NCI-H1694 (cell line): ENCODE measurements around the gene MEAK7.
"Not testable (repeated sequence)": the region's sequence is repeated elsewhere in the genome, so short reads cannot be mapped to it uniquely, and the experiment has no call there.

Experiments used
- DNase-seq: peaks from one replicate; lab custom pipeline; 2025; lab: John Stamatoyannopoulos, UW

Gene MEAK7

DNA sequence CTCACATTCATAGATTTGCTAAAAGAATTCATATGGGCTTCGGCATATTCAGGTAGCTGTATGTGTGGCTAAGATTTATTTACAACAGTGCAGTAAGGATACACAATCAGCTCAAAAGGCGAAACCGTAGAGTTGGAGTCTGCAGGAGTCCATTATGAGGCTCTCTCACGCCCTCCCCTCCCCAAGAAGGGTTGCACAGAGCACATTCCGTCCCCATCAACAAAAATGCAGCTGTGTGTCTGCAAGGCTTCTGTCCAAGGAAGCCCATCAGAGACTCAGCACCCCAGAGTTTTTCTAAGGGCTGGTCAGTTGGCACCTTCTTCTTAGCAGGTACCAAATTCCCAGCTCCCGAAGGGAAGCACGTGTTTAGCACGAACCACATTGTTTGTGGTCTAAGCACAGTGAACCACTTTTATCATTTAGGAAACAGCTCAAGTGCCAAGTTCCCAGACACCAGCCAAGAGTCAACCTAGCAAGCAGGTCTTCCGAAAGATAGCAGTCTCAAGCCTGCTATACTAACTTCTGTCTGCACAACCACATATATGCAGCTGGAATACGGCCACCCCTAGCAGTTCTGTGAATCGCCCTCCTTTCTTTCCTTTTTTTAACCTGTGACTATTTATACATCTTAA lies 28.5 kb upstream of the MEAK7 start:
- DNase-seq = no peak

DNA sequence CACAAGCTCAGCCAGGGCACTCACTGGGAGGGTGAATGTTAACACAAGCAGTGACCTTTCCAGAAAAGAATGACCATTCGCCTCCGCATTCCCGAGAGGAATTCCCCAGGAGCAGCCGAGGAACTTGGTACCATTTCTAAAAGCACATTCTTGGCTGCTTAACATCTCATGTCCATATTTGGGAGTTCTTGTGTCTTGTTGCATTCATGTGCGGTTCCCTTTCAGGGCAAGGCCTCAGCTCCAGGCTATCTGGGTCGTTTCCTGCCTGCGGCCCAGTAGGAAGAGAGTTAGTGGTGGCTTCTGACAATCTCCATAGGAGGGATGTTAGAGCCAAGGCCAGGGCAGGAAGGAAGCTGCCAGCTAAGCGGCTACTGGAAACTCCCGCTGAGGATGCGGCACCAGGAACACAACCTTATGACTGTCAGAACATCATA lies 27.8 kb upstream of the MEAK7 start:
- no peak for DNase-seq

DNA sequence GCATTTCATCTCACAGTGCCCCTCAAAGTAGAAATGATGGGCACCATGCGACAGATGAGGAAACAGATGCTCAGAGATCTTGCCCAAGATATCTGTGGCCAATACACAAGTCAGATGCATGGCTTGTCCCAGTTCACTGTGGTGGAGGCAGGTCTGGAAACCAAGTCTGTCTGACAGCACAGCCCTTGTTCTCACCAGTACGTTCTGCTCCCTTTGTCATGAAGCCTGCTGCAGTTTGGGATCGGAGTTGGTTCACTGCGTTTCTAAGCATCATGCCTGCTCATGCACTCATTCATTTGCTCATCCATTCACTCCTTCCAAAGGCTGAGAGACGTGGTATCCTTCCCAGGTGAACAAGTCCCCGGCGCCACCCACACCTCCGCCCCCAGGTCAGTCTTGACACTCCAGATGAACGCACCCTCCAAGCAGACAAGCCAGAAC lies 27.2 kb upstream of the MEAK7 start:
- peak; percentile 15 for DNase-seq

DNA sequence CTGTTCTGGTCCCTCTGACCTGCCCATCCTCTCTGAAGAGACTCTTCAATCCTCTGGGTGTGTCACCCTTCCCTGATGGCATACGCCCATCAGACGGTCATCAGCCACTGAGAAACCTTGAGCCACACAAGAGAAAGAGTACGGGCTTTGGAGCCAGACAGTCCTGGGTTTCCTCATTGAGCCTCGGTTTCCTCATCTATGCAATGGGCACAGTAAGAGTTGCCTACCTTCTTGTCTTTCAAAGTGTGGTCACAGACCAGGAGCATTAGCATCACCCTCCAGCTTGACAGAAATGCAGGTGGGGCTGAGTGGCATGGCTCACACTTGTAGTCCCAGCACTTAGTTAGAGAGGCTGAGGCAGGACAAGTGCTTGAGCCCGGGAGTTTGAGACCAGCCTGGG lies 26.1 kb upstream of the MEAK7 start:
- no peak for DNase-seq

DNA sequence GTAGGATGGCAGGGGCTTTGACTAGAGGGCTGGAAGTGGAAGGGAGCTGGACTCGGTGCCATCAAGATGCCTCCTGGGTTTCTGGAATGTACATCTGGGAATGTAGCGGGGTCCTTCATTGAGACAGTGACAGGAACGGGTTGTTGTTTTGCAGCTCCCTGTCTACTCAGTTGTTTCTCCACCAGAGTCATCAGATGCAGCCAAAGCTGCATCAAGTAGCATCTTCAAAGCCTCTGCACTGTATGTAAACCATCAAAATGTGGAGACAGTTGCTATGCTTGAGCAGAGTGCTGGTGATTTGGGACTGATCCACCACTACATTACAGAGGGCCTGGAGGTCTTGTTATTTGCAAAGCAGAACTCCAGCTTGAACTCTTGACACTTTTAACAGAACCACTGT lies 25.1 kb upstream of the MEAK7 start:
- DNase-seq = no peak

DNA sequence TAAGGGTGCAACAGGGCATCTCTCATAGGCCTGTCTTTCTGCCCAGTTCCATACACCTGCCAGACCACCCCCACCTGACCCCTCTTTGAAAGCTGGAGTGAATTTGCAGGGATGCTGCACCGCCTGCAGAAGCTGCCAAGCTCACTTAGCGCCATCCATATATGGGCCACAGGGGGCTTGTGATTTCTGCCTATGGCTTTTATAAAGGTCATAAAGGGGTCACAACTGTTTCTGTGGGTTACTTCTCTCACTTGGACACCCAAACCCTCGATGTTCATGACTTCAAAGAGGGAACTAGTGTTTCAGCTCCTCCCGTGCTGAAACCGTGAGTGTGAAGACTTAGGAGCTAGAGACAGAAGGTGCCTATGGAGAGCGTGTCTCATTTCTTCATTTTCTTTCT lies 23.9 kb upstream of the MEAK7 start:
- DNase-seq = no peak

DNA sequence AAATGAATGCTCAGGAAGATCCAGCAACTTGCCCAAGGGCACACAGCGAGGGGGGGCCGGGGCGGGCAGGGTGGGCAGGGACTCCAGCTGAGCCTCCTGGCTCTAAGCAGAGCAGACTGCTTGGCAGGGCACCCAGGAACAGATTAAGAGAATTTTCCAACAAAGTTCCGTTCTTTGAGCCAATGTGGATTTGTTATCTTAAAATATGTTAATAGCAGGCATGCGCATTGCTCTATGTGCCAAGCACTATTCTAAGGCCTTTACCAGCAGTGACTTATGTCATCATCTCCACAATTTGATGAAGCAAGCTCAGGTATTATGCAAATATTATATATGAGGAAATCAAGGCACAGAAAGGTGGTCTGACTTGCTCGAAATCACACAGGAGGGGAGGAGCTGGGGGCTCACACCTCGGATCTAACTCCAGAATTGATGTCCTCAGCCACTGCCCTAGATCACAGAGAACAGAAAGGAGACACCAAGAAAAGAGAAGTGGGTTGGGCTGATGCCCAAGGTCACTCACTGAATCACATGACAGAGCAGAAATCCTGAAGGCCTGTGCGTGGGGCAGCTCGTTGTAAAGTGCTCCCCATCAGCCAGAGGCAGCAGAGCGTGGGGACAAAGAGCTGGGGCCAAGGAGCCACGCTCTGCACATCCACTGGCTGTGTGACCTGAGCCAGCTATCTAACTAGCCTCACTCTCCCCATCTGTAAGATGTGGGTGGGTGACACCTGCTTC lies 23.2 kb upstream of the MEAK7 start:
- DNase-seq = no peak

DNA sequence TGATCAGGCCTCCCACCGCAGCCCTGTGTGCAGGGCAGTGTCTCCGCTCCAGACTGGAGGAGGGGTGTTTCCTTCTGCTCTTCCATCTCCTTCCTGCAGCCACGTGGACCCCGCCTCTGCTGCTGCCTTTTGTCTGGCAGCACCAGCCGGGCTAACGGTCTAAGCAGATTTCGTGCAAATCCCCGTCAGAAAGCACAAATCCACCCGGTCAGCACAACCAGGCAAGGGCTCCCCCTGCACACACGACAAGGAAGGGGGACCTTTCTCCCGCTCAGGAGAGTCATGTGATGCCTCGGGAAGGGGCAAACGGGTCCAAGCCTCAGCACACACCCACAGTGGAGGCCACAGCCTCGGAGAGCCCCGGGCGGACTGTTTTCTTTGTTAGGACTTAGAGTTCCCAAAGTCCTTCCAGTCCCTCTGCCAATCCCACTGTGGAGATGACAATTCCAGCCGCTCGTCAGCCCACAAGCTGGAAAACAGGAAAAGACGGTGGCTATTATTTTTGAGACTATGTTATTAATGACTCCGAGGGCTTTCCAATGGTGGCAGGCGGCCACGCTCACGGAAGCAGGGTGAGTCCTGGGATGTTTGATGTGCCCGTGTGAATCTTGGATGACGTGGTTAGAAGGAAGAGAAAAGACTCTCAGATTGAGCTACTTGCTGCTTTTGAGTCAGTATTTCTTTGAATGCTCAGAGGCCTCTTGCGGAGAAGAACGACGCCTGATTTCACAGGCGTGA lies 22.5 kb upstream of the MEAK7 start:
- no peak for DNase-seq

DNA sequence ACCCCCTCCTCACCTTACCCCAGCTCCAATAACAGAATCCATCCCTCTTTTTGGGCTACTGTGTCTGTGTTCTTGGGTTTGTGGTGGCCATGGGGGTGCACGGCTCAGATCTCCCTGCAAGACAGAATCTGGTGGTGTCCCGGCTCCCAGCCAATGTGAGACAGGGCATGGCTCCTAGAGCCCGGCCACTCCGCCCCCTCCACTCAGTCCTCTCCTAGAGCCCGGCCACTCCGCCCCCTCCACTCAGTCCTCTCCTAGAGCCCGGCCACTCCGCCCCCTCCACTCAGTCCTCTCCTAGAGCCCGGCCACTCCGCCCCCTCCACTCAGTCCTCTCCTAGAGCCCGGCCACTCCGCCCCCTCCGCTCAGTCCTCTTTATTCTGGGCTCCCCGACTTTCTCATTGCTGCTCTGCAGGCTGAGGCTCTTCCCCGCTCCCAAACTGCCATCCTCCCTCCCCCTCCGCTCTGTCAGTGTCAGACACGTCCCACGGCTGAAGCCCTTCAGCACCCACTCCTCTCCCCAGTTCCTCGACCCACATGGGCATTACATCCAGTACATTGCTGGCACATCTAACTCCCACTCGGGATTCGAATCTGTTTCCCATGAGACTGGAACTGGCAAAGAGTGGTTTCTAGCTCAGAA lies 20.6 kb upstream of the MEAK7 start:
- not testable (repeated sequence) for DNase-seq

DNA sequence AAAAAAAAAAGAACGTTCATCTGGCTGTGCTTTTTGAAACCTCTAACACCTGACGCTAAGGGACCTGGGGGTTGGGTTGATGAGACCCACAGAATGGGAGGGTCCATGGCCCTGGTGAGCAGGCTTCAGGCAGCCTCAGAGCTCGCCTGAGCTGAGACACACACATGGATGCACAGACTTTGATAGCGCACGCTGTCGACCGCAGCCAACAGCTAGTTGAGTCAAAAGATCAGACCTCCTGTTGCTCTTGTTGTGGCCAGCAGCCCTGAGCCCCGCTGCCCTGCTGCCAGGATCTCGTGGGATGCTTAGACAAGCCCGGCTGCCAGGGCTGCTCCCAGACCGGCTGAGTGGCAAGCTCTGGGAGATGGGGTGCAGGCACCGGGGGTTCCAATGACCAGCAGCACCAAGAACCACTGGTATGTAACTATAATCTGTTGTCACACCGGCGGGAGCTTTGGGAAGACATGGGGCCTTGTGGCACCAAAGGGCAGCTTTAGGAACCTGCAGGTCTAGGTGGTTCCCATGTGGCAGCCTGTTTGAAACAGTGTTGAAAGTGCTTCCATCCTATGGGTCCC lies 20.0 kb upstream of the MEAK7 start:
- no peak for DNase-seq

DNA sequence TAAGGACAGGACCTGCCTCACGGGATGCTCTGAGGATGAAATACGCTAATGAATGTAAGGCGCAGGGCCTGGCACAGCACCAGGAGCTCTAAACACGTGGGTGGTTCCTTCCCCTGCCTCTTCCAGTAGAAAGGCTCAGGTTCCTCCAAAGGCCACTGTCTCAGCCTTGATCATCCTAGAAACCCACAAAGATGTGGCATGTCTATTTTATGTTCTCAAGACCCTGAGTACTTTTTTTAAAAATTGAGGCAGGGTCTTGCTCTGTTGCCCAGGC lies 17.0 kb upstream of the MEAK7 start:
- DNase-seq = no peak

DNA sequence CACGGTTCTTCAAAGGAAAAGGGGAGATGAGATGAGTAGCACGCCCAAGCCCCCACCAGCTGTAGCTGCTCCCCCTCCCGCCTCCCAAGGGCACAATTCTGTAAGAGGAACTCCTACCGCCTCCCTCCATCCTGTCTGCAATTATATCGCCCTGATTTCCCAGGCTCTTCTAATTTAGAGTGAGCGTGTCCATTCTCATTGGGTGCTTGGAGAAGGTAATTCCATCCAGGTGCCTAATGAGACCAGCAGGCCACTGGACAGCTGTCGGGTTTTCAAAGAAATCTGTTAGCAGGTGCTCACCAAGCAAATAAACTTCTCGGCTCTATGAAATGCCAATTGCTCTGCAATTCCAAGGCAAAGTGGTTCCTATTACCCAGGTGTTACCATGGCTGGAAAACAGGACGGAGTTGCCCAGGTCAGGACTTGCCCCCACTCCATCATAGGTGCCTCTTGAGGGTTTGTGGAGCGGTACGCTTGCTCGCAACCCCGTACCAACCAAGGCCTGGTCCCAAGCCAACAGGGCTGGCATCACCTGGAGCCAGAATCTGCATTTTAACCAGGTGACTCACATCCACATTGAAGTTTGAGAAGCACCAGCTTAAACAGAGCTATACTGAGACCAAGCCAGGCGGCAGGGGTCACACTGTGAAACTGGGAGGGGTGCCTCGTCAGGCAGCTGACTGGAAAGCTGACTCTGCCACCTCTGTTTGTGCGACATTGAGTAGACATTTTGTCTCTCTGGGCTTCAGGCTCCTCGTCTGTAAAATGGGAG lies 16.5 kb upstream of the MEAK7 start:
- DNase-seq = no peak

DNA sequence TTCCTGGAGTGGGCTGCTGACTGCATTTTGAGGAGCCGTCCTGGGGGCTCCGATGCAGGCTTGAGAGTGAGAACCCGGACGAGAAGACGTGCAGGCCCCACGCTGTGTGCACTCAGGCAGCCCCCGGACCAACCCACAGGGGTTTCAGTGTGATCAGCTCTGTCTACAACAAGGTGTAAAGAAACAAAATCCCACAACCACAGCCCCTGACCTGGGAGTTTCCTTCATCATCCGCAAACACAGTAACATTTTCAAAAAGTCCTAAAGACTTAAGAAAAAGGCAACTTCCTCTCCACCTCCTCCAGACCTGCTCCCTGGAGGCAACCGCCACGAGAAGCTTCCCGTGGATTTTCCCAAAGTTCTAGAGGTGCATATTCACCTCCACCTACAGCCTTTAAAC lies 15.4 kb upstream of the MEAK7 start:
- DNase-seq = no peak

DNA sequence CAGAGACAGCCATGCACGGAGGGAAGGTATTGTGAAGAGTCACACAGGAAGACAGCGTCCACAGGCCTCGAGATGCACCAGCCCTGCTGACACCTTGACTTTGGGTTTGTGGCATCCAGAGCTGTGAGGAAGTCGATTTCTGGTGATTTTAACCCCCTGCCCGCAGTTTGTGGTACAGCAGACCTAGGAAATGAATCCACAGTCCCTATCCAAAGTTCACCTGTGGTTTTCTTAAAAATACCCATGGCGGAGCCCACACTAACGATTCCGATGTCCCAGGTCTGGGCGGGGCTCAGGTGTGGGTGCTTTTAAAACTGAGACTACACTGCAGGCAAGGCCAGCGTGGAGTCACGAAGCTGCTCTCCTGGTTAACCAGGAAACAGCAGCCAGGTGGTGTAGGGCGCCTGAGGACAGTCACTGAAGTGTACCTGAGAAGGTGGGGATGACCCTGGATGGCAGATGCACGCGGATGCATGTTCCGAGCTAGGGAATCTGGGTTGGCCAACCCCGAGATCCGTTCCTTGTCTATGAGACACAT lies 14.4 kb upstream of the MEAK7 start:
- DNase-seq = no peak

DNA sequence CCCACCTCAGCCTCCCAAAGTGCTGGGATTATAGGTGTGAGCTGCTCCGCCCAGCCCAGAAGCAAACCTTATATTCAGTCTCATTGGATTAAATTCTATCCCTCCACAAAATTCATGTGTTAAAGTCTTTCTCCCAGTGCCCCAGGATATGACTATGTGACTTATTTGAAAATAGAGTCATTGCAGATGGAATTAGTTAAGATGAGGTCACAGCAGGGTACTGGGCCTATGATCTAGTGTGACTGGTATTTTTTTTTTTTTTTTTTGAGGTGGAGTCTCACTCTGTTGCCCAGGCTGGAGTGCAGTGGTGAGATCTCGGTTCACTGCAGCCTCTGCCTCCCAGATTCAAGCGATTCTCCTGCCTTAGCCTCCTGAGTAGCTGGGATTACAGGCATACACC lies 13.8 kb upstream of the MEAK7 start:
- not testable (repeated sequence) for DNase-seq

DNA sequence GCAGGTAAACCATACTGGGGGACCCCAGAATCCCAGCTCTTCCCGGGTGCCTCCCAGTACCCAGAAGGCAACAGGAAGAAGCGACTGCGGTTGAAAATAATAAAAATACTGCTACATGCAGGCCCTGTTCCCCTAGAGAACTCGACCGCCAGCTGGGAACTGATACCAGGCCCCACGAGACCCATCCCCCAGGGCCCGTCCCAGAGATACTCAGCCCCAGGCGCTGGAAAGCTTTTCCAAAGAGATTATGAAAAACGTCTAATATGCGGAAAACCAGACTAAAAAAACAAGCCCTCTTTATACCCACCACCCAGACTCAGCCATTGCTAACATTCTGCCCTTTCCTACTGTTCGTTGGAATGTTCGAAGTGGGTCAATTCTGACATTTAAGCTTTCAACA lies 12.9 kb upstream of the MEAK7 start:
- DNase-seq = no peak

DNA sequence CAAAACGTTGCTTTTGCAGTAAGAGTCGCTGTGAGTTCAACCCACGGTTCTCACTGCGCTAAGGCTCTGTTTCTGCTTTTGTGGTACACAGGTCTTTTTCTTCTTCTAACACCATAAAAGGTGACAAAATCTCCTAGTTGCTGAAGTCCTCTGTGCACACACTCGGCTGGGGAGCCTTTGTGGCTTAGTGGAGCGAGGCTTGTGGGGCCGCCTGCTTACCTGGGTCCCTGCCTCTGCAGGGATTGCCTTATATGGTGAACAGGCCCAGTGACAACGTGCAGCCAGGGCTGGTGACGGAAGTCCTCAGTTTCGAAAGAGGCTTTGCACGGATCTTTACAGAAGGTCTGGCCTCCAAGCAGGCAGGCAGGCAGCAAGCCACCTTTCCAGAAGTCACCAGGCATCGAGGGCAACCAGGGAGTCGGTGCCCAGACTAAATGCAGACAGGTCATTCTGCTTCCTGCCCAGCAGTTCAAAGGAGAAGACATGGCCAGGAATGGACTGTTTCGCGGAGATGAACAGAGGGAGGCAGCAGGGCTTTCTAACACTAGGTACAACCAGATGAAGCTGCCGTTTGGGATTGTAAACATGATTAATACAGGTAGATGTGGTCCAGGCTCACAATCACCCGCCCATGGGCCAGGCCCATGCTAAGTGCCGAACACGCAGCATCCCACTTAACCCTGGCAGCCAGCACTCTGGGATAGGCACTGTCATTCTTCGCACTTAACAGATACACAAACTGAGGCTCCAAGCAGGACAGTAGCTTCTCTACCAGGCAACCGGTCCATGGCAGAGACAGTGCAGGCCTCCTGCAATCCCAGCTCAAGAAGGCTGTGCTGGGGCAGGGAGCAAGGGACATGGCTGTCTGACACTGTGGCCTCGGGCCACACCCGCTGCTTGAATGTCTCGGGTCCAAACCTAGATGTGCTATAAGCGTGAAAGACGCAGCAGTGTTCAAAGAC lies 10.7 kb upstream of the MEAK7 start:
- no peak for DNase-seq

DNA sequence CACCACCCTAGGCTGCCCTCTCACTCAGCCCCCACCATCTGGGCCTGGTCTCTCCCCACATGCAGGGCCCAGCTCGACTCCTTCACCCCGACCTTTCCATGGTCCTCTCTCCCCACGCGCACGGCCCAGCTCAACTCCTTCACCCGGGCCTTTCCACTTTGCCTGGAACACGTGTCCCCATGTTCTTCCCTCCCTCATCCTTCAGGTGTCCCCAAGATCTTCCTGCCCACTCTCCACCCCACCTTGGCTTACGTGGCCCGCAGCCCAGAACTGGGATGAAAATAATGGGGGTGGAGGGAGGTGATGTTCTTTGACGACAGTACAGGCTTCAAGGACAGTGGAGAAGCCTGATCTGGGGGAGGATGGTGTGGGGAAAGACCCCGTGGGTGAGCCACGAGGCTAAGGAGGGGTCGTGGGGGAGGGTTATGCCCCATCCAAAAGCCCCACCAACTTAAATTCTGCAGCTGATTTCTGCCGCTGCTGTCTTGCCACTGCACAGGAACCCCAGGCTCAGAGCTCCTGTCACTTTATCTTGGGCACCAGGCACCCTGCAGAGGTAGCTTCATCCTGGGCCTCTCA lies 9.9 kb upstream of the MEAK7 start:
- DNase-seq = no peak

DNA sequence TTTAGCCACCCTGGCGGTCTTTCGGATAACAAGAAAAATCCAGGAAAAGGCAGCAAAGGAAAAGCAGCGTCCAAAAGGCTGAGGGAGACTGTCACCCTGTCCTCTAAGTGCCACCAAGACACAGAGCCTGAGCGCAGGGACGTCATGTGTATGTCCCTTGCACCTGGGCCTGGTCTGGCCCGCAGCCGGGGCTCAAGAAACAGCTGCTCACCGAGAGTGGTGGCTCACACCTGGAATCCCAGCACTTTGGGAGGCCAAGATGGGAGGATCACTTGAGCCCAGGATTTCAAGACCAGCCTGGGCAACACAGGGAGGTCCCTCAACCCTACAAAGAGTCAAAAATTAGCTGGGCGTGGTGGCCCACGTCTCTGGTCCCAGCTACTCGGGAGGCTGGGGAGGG lies 9.2 kb upstream of the MEAK7 start:
- DNase-seq = no peak

DNA sequence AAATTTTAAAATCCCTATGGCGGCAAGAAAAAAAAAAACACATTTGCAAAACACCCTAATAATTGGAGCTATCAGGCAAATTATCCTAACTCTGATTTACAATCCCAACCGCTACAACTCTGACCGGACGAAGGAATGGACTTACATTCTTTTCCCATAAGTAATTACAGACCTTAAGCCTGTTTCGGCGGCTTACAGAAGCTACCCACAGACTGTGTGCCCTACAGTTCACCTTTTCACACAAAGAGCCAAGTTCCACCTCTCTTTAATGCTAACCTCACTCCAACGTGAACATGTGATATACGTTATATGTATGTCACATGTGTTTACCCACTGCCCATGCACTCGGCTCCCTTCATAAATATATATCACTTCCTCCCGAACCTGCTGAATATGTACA lies 8.7 kb upstream of the MEAK7 start:
- DNase-seq = no peak
